Measurements from ENCODE around the gene HYAL1.
"Not testable (repeated sequence)": the region's sequence is repeated elsewhere in the genome, so short reads cannot be mapped to it uniquely, and the experiment has no call there.

The HYAL1 gene

DNA sequence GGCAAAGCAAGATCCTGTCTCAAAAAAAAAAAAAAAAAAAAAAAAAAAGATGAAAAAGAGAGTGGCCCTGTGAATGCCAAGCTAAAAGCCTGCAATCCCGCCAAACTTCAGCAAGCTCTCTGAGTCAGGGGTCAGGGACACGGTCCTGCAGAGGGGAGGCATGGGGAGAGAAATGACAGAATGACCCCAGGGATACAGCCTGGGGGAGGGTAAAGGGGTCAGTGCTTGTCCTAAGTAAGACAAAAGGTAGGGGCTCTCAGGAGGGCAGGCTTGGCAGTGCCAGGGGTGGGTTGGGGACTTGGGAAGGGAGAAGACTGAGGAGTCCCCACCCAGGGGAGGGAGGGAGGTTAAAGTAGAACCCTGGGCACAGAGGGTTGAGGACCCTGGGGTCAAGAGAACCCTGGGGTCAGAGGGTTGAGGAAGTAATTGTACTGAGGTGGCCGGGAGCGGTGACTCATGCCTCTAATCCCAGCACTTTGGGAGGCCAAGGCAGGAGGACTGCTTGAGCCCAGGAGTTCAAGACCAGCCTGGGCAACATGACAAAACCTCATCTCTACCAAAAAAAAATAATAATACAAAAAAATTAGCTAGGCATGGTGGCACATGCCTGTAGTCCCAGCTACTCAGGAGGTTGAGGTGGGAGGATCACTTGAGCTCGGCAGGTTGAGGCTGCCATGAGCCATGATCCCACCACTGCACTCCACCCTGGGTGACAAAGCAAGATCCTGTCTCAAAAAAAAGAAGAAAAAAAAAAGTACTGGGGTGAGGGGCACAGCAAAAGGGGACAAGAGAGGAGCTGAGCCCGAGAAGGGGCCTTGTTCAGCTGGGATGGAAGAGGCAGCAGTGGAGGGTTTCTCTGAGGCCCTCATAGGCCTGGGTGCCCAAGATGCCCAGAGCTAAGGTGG is 39.6 kb downstream of the HYAL1 start:
- TF ChIP-seq, protein P1, sequence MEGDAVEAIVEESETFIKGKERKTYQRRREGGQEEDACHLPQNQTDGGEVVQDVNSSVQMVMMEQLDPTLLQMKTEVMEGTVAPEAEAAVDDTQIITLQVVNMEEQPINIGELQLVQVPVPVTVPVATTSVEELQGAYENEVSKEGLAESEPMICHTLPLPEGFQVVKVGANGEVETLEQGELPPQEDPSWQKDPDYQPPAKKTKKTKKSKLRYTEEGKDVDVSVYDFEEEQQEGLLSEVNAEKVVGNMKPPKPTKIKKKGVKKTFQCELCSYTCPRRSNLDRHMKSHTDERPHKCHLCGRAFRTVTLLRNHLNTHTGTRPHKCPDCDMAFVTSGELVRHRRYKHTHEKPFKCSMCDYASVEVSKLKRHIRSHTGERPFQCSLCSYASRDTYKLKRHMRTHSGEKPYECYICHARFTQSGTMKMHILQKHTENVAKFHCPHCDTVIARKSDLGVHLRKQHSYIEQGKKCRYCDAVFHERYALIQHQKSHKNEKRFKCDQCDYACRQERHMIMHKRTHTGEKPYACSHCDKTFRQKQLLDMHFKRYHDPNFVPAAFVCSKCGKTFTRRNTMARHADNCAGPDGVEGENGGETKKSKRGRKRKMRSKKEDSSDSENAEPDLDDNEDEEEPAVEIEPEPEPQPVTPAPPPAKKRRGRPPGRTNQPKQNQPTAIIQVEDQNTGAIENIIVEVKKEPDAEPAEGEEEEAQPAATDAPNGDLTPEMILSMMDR (IDR thresholded peaks at IDR 0.05; ENCODE audit: insufficient read depth, low read depth, low read length, missing control alignments), result no peak
- DNase-seq (ENCODE audit: low read depth), result no peak
- H3K4me3 ChIP-seq (ENCODE audit: low read length), result no peak overlapping the region

DNA sequence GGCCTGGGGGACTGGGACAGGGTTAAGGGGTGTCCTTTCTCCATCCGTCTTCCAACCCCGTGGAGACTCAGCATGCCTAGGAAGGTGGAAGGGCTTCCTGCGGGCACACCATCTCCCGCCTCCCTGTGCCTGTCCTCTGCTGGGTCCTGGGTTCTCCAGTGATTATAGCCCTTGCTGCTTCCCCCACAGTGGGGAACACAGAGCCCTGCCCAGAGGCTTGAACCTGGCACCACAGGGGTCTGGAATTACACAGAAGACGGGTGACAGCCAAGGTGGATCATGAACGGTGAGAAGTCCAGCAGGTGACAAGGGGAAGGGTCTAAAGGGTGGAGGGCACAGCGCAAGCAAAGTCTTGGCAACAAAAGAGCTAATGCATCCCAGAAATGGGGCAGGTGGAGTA is 40.6 kb downstream of the HYAL1 start:
- no peak overlapping the region for H3K4me3 ChIP-seq (ENCODE audit: low read length)
- TF ChIP-seq, protein P1 (IDR thresholded peaks at IDR 0.05; ENCODE audit: insufficient read depth, low read depth, low read length, missing control alignments), result no peak
- DNase-seq (ENCODE audit: low read depth), result no peak

DNA sequence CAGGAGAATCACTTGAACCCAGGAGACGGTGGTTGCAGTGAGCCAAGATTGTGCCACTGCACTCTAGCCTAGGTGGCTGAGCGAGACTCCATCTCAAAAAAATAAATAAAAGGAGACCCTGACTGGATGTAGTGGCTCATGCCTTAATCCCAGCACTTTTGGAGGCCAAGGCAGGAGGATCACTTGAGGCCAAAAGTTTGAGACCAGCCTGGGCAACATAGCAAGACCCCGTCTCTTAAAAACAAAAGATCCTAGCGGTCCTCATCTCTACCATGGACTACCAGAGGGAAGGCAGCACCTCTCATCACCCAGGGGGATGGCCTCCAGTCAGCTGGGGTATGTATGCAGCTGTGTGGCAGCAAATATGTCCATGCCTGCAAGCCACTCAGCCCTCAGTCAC is 41.2 kb downstream of the HYAL1 start:
- not testable (repeated sequence) for H3K4me3 ChIP-seq (ENCODE audit: low read length); DNase-seq (ENCODE audit: low read depth)

DNA sequence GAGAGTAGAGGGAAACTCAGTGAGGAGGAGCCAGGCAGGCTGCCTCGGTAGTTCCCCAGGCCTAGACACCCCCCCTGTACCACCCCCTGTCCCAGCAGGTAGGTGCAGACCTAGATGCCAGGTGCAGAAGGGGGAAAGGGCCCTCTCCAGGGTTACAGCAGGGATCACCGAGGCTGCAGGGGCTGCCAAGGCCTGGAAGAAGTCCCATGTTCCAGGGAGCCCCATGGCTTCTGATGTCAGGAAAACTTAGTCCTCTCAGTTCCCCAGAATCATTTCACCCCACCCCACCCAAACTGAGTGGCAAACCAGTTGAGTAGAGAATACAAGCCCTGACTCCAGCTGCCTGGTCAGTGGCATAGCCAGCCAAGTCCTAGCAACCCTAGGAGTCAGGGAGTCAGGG is 41.9 kb downstream of the HYAL1 start:
- no peak for DNase-seq (ENCODE audit: low read depth)
- TF ChIP-seq, protein P1 (IDR thresholded peaks at IDR 0.05; ENCODE audit: insufficient read depth, low read depth, low read length, missing control alignments), result no peak
- H3K4me3 ChIP-seq (ENCODE audit: low read length), result no peak overlapping the region

DNA sequence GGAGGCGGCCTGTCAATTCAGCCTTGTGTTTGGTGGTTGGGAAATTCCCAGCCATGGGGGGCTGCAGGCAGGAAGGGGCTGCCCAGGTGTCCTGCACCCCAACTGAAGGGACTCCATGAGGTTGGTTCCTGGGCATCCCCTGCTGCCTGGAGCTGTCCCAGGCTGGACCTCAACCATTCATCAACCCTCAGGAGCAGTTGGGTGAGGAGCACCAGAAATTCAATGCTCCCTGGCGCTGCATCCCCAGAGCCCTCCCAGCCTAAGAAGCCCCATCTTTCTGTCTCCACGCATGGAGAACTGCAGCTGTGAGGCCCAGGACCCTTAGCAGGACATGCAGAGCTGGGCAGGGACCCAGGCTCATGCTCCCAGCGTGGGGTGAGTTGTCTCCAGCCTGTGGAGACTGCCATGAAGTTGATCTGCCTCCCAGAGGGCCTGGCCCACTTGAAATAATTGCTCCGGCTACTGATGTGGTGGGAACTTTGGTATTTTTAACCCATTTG is 42.4 kb downstream of the HYAL1 start:
- DNase-seq (ENCODE audit: low read depth), result no peak
- TF ChIP-seq, protein P1 (IDR thresholded peaks at IDR 0.05; ENCODE audit: insufficient read depth, low read depth, low read length, missing control alignments), result no peak
- H3K4me3 ChIP-seq (ENCODE audit: low read length), result peak overlapping the region; percentile 44

DNA sequence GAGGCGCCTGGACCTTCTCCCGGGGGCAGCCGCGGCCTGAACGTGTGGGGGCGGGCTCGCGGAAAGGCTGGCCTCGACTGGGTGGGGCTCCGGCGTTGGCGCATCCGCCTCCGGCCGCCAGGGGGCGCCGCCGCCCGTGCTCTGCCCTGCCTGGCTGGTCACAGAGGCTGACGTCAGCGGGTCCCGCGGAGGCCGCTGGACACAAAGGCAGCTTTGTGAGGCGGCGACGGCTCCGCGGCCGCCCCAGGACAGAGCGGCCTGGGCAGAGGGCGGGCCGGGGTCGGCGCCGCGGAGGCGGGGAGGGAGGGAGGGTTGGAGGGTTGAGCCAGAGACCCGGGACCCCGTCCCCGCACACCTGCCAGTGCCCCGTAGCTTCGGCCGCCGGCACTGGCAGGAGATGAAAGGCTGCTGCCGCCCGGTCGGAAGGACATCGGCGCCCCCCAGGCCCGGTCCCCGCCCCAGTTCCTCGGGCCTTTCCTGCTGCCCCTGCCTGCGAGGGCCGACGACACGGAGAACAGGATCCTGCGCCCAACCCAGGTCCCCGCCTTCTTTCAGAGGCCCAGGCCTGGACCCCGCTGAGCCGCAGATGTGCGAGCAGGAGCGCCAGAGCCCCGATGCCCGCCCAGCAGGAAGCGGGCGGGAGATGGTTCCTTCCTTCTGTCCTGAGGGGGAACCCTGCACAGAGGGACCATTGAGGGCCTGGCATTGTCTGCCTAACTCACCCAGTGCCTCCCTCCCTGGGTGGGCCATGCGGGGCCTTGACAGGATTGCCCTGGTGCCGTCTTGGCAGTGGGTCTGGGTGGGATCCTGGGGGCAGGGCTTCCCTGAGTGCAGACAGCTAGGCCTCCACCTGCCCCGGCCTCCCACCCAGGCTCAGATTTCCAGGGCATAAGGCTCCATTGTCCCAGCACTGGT is 43.1 kb downstream of the HYAL1 start:
- TF ChIP-seq, protein P1 (IDR thresholded peaks at IDR 0.05; ENCODE audit: insufficient read depth, low read depth, low read length, missing control alignments), result peak; percentile 48
- H3K4me3 ChIP-seq (ENCODE audit: low read length), result peak overlapping the region; percentile 44
- DNase-seq (ENCODE audit: low read depth), result peak; percentile 86

DNA sequence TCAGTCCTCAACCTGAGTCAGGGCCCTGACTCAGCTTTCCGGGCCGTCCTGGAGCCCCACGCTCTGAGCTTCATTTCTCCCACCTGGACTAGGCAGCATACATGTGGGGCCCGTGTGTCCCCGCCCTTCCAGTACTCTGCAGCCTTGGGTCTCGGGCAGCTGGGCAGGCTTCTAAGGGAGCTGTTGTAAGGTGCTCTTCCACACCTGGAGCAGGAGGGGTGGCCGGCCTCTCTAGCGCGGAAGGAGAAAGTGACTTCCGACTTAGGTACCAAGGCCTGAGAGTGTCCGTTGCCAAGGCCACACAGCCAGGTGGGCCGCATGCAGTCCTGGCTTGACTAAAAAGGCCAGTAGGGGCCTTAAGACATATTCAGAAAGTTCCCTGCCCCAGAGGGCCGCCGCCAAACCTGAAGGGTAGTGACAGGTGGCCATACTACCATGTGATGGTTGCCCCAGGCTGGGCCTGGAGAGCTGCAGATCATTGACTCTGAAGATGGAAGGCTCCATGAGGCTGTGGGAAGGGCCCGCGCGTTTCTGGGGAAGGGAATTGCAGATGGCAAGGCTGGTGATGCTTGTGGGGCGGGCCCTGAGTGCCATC is 43.8 kb downstream of the HYAL1 start:
- no peak overlapping the region for H3K4me3 ChIP-seq (ENCODE audit: low read length)
- DNase-seq (ENCODE audit: low read depth), result no peak
- TF ChIP-seq, protein P1 (IDR thresholded peaks at IDR 0.05; ENCODE audit: insufficient read depth, low read depth, low read length, missing control alignments), result no peak

All from epithelial cell of esophagus (primary cell).